ENCODE measurements around the gene GOLGA8N.

GRCh38 chr15:32642667-32643435 lies 49.6 kb downstream of the GOLGA8N start:
- TF ChIP-seq CTCF (IDR thresholded peaks at IDR 0.05; ENCODE audit: low read length) (no peak), EZH2 (optimal IDR thresholded peaks at IDR 0.05; ENCODE audit: low read depth, low read length) (no peak)
